Measurements from ENCODE around the gene NHSL2.
A peak's percentile ranks its signal among the peaks of the same experiment; 100 is the strongest.
"Not testable (repeated sequence)": the region's sequence is repeated elsewhere in the genome, so short reads cannot be mapped to it uniquely, and the experiment has no call there.

The NHSL2 gene

DNA sequence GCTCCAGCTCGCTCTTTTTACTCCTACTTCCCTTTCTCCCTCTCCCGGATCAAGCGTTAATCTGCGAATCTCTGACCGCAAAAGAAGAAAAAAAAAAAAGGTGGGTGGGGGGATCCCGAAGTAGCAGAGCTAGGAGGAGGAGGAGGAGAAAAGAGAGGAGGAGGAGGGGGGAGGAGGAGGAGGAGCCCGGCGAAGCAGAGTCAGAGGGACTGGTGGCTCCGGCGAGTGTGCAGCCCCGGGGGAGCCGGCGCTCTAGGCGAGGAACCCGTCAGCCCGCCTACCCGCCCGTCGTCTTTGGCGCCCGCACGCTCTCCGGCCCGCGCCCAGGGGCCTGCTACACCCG lies at the start of gene NHSL2:
Gene NHSL2, plus strand, starts transcription at position 203 of the 343 bp plus-strand sequence.
- FAIRE-seq, result no peak

GRCh38 chrX:71867680-71868079 lies 43.0 kb upstream of the NHSL2 start:
- FAIRE-seq, result no peak

DNA sequence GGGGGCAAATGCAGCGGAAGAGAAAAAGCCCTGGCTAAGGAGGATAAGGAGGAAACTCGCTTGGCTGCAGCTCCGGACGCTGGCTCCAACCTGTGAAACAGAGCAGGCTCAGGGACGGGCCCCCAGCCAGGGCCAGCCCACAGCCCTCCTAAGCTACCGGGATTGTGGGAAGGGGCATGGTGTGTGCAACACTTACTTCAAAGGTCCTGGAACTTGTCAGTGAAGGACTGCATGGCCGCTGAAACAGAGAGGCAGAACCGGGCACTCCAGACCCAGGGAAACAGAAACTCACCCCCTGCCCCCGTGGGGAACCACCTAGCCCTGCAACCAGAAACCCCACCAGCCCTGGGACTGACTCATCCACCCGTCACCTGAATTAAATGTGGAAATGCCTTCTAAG lies 41.1 kb upstream of the NHSL2 start:
- not testable (repeated sequence) for FAIRE-seq

DNA sequence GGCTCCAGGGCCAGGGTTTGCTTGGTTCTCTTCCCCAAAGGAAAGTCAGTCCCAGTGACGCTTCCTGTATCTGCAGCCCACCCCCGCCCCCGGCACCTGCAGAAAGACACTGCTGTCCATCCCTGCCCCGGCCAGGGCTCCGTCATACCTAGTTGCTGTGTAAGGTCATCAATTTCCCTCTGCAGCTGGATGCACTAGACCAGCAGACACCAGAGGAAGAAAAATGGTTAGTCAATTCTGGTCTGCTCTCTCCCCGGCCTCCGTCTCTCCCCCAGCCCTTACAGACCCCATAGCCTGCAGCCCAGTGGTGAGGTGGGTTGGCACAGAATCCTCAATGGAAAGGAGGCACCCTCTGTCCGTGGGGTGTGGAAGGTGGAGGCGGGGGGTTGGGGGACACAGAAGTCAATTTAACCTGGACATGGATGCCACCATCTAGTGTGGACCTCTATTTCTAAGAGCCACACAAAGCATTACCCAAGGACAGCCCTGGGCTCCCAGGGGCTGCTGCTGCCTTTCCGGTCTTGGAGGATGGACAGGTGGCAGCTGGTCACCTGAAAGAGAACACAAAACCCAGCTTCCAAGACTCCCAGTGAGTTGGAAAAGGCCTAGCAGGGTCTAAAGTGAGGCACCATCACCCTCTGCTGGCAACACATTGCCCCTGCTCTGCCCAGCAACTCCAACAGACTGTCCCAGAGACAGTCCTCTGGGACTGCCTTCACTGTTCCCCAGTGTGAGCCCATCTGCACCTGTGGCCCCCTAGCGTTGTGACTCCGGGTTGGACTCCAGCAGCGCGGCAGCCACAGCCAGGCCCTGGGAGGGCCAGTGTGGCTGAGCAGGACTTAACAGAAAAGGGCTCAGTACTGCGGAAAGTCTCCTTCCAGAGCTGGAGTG lies 40.2 kb upstream of the NHSL2 start:
- no peak for FAIRE-seq

DNA sequence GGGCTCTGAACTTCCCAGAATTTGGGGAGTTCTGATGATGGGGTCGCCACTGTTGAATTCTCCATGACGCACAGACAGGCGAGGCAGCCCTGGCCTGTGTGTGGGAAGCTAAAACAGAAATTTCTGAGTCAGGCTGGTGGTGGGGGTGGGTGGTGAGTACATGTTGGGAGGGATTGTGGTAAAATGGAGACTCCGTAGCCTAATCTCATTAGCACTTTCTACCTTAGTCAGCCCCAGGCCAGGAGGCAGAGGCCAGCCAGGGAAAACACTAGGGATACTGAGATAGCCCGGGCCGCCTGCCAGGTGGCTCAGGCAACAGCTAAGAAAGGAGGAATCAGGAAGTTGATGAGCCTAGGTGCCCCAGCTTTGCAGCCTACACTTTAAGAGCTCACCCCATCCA lies 39.3 kb upstream of the NHSL2 start:
- FAIRE-seq, result no peak

GRCh38 chrX:71872542-71873458 lies 37.8 kb upstream of the NHSL2 start:
- FAIRE-seq, result no peak

- FAIRE-seq, result no peak
These were observed 37.2 kb upstream of the NHSL2 start for GRCh38 chrX:71873459-71873833.

DNA sequence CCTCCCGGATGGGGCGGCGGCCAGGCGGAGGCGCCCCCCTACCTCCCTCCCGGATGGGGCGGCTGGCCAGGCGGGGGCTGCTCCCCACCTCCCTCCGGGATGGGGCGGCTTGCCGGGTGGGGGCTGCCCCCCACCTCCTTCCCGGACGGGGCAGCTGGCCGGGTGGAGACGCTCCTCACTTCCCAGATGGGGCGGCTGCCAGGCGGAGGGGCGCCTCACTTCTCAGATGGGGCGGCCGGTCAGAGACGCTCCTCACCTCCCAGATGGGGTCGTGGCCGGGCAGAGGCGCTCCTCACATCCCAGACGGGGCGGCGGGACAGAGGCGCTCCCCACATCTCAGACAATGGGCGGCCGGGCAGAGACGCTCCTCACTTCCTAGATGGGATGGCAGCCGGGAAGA lies 33.8 kb upstream of the NHSL2 start:
- not testable (repeated sequence) for FAIRE-seq

DNA sequence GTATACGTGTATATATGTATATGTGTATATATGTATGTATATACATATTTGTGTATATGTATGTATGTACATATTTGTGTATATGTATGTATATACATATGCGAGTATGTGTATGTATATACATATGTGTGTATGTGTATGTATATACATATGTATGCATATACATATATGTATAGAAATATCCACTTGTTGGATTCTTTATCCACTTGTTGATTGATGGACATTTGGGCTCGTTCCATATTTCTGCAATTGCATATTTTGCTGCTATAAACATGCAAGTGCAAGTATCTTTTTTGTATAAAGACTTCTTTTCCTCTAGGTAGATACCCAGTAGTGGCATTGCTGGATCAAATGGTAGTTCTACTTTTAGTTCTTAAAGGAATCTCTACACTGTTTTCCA lies 25.5 kb upstream of the NHSL2 start:
- FAIRE-seq, result peak; percentile 85

DNA sequence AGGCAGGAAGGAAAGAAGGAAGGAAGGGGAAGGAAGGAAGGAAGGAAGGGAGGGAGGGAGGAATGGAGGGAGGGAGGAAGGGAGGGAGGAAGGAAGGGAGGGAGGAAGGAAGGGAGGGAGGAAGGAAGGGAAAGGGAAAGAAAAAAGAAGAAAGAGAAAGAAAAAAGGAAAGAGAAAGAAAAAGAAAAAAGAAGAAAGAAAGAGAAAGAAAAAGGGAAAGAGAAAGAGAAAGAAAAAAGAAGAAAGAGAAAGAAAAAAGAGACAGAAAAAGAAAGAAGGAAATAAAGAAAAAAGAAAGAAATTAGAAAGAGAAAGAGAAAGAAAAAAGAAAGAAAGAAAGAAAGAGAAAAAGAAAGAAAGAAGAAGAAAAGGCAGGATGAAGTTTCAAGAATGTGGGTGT lies 15.0 kb upstream of the NHSL2 start:
- no peak for FAIRE-seq

DNA sequence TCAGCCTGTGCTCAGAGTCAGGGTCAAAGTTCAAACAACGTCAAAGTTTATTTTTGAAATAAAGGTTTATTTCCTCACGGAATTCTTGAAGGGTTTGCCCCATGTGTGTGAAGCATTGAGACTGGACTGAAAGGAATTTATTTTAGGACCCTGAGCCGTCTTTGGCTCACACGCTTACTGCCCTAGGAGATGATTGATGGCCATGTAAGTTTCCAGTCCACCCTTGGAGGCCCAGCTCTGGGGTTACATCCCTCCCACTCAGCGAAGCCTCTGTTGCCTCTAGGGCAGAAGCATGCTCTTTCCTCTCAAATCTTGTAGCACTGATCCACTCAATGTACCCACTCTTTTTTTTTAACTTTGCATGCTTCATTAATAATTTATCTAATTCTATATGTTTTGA lies 4.5 kb upstream of the NHSL2 start:
- no peak for FAIRE-seq

- FAIRE-seq, result no peak
These were observed 2.3 kb upstream of the NHSL2 start for GRCh38 chrX:71908387-71908786.

DNA sequence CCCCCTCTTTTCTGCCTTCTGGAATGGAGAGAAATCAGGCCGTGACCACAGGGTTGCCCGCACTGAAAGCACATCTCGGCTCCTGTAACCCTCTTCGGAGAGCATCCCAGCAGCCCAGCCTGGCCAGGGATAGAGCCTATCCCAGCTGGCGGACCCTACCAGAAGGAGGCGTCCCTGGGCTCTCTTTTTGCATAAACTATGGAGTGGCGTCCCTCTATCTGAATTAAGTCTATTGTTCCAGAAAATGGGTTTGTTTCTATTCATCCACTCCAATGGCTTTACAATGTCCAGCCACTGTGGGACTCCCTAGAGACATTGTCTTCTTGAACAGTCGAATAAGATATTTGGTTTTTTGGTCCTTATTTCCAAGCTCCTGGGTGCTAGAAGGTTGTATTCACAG lies 689 bp upstream of the NHSL2 start:
- FAIRE-seq, result no peak

GRCh38 chrX:71910986-71911730 lies 513 bp downstream of the NHSL2 start:
- no peak for FAIRE-seq

GRCh38 chrX:71911731-71912050 lies 1.0 kb downstream of the NHSL2 start:
- no peak for FAIRE-seq

DNA sequence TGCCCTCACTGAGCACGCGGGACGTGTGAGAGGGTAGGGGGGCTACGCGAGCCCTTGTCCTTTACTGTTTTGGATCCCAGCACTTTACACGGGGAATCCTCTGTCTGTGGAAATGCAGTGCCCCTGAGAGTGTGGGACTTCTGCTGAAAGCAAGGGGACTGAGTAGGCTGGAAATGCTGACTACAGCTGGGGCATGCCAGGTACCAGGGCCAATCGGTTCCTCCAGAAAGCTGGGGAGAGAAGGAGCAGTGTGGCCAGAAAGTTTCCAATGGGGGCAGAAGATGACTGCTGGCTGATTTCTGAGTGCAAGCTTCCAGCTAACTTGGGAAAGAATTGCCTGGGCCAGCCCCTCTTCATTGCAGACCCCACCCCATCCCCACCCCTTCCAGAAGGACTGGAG lies 1.5 kb downstream of the NHSL2 start:
- FAIRE-seq, result no peak

DNA sequence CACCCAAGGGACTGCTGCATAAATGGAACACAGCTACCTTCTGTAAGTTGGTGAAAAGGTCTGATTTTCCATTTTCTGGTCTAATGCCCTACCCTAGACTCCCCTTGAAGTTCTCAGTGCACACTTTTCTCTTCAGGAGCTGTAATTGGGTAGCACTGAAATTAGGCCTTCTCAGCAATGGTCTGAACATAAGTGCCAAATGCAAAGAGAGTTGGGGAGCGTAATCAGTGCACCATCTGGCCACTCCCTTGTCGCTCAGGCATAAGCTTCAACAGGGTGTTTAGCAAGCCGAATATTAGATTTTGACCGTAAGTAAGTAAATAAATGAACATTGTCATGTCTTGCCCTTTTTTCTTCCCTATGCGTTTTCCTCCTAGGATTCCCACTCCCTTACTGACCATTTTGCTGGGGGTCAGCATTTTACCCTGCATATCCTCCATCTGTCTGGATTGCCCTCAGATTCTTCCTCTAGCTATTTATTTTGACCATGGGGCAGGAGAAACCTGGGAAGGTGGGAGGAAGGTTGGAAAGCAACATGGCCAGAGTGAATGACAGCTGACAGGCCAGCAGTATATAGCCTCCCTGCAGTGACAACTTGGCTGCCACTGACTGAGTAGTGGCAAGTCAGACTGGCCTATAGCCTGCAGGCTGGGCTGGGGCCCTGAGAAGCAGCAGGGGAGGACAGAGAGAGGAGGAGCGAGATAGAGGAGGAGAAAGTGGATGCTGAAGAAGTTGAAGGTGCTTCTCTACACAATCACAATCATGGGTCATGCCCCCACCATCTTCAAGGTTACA lies 2.7 kb downstream of the NHSL2 start:
- FAIRE-seq, result no peak

GRCh38 chrX:71917621-71918343 lies 7.1 kb downstream of the NHSL2 start:
- no peak for FAIRE-seq

GRCh38 chrX:71919431-71919830 lies 8.8 kb downstream of the NHSL2 start:
- FAIRE-seq, result no peak

- FAIRE-seq, result no peak
These were observed 9.2 kb downstream of the NHSL2 start for GRCh38 chrX:71919886-71920285.

GRCh38 chrX:71922686-71923085 lies 12.0 kb downstream of the NHSL2 start:
- no peak for FAIRE-seq

GRCh38 chrX:71923516-71923915 lies 12.9 kb downstream of the NHSL2 start:
- no peak for FAIRE-seq

Measured in A204.1 (cell line).